ENCODE data around the gene SREBF1. TPM values are rescaled to one million over a fixed set of nuclear protein-coding genes. Genes with fewer than 3 reads are reported as not detected.

The SREBF1 gene
- total and polyA plus RNA-seq, 2 of the 4 experiments (the other 2 are of a cell fraction), result 3.4 to 20.4 TPM

DNA sequence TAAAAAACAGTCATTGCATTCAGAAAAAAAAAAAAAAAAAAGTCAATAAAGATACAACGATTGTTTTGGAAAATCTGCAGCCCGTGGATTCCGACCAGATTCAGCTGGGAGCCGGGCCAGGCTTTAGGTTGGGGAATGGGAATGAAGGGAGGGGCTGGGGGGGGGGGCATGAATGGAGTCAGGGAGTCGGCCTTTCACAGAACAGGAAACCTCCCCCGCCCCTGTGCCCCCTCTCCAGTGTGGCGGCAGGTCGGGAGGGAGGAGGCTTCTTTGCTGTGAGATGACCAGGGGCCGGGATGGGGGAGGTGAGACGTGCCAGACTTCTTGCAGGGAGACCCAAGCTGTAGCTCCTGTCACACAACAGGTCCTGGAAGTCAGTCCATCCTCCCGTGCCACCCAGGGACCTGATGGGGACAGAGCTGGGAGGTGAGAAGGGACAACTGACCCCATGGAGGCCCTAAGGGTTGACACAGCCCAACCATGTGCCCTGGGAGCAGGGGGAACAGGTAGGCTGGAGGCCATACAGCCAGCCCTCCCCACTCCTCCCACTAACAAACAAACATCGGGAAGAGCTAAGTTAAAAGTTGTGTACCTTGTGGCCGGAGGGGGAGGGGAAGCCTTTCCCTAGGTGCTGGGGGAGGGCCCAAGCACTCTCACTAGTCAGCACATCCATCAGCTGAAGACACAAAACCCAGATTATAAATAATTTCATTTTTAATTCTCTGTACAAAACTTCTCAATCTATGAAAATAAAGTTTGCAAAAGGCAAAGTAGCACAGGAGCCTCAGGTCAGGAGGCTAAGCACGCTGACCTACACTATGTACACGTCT, 25.2 kb downstream of the SREBF1 start:
- no peaks in the 10 kb centered on the region for H3K9me1 ChIP-seq (ENCODE audit: insufficient read depth, low read length)
- H4K20me1 ChIP-seq (ENCODE audit: insufficient read depth, low read length), result peaks cover 50% of the 10 kb centered on the region
- no peak for TF ChIP-seq RFX5 (IDR thresholded peaks at IDR 0.05; ENCODE audit: low read depth, low read length)
- TF ChIP-seq CEBPB (IDR thresholded peaks at IDR 0.05; ENCODE audit: low read depth, low read length), result no peak
- no peak for TF ChIP-seq MAFK (IDR thresholded peaks at IDR 0.05; ENCODE audit: low read depth, low read length)
- TF ChIP-seq BHLHE40 (IDR thresholded peaks at IDR 0.05; ENCODE audit: low read depth, low read length), result no peak
- TF ChIP-seq, protein P1, sequence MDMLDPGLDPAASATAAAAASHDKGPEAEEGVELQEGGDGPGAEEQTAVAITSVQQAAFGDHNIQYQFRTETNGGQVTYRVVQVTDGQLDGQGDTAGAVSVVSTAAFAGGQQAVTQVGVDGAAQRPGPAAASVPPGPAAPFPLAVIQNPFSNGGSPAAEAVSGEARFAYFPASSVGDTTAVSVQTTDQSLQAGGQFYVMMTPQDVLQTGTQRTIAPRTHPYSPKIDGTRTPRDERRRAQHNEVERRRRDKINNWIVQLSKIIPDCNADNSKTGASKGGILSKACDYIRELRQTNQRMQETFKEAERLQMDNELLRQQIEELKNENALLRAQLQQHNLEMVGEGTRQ (IDR thresholded peaks at IDR 0.05; ENCODE audit: low read depth, low read length), result no peak
- TF ChIP-seq, protein P2, sequence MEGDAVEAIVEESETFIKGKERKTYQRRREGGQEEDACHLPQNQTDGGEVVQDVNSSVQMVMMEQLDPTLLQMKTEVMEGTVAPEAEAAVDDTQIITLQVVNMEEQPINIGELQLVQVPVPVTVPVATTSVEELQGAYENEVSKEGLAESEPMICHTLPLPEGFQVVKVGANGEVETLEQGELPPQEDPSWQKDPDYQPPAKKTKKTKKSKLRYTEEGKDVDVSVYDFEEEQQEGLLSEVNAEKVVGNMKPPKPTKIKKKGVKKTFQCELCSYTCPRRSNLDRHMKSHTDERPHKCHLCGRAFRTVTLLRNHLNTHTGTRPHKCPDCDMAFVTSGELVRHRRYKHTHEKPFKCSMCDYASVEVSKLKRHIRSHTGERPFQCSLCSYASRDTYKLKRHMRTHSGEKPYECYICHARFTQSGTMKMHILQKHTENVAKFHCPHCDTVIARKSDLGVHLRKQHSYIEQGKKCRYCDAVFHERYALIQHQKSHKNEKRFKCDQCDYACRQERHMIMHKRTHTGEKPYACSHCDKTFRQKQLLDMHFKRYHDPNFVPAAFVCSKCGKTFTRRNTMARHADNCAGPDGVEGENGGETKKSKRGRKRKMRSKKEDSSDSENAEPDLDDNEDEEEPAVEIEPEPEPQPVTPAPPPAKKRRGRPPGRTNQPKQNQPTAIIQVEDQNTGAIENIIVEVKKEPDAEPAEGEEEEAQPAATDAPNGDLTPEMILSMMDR (conservative IDR thresholded peaks at IDR 0.05; ENCODE audit: low read depth, low read length), result no peak
- TF ChIP-seq SMC3 (IDR thresholded peaks at IDR 0.05; ENCODE audit: low read depth, low read length), result no peak
- no peak for TF ChIP-seq RAD21 (IDR thresholded peaks at IDR 0.05; ENCODE audit: low read length)
- TF ChIP-seq RCOR1 (IDR thresholded peaks at IDR 0.05; ENCODE audit: insufficient replicate concordance, low read length), result no peak
- TF ChIP-seq, protein P3, sequence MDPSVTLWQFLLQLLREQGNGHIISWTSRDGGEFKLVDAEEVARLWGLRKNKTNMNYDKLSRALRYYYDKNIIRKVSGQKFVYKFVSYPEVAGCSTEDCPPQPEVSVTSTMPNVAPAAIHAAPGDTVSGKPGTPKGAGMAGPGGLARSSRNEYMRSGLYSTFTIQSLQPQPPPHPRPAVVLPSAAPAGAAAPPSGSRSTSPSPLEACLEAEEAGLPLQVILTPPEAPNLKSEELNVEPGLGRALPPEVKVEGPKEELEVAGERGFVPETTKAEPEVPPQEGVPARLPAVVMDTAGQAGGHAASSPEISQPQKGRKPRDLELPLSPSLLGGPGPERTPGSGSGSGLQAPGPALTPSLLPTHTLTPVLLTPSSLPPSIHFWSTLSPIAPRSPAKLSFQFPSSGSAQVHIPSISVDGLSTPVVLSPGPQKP (IDR thresholded peaks at IDR 0.05; ENCODE audit: borderline replicate concordance, low read depth, low read length), result no peak
- TF ChIP-seq CHD1 (IDR thresholded peaks at IDR 0.05; ENCODE audit: low read depth, low read length), result no peak
- TF ChIP-seq MXI1 (IDR thresholded peaks at IDR 0.05; ENCODE audit: borderline replicate concordance, low read depth, low read length), result no peak
- no peak for TF ChIP-seq POLR2A (IDR thresholded peaks at IDR 0.05; ENCODE audit: low read depth, low read length)
- no peak for TF ChIP-seq NFE2L2 (IDR thresholded peaks at IDR 0.05; ENCODE audit: low read depth, low read length)
- H2AK9ac ChIP-seq (replicated peaks; ENCODE audit: low read depth, low read length, poor library complexity), result peak overlapping the region; percentile 67
- peaks cover 9% of the 10 kb centered on the region; the same call in 1 of the 2 replicates for H3K4me1 ChIP-seq (ENCODE audit: control insufficient read depth, insufficient read depth, low read length)
- intact Hi-C loops (cut with micrococcal nuclease), result loop anchor here (1.0 kb wide), 4 partner anchors 49 to 222 kb away; no protein-coding TSS in a partner anchor
- no peak overlapping the region for H2BK5ac ChIP-seq (ENCODE audit: low read depth, low read length, poor library complexity, severe bottlenecking)
- dilution Hi-C loops (cut with HindIII; ENCODE audit: low sequenced_read_pairs, unreplicated experiment), result no loop called here
- H3K79me1 ChIP-seq (ENCODE audit: low read depth in 1 of 2, low read length in 2 of 2), result peaks cover 0 to 35% of the 10 kb centered on the region in 2 experiments; a peak in 2 of 4 replicates
- H3K27ac ChIP-seq (ENCODE audit: insufficient read depth, low read length), result peak overlapping the region; percentile 22; the same call in 1 of the 2 replicates
- H3K18ac ChIP-seq (ENCODE audit: low read depth, low read length), result no peak overlapping the region
- H3K14ac ChIP-seq (replicated peaks; ENCODE audit: low read depth, low read length), result no peak overlapping the region
- no peak for DNase-seq
- no peak overlapping the region for H3K4me3 ChIP-seq (ENCODE audit: insufficient read depth, low read depth, low read length)
- H3K36me3 ChIP-seq (ENCODE audit: control insufficient read depth, insufficient read depth, low read length), result peaks cover 60% of the 10 kb centered on the region
- H3K27me3 ChIP-seq (ENCODE audit: control insufficient read depth, insufficient read depth, low read length), result no peaks in the 10 kb centered on the region
- peak overlapping the region; percentile 55 for H2AFZ ChIP-seq (replicated peaks; ENCODE audit: low read length, poor library complexity)
- in situ Hi-C loops (cut with MboI; ENCODE audit: low sequenced_read_pairs), result no loop called here
- H3K23ac ChIP-seq (ENCODE audit: low read depth, low read length), result no peak overlapping the region
- no peak overlapping the region; the same call in 1 of the 2 replicates for H2AK5ac ChIP-seq (ENCODE audit: low read depth, low read length)
- H3K4ac ChIP-seq (ENCODE audit: low read depth, low read length), result no peak overlapping the region
- H3K56ac ChIP-seq (ENCODE audit: extremely low read depth, insufficient read depth, low read length), result no peak overlapping the region
- no peak overlapping the region for H4K5ac ChIP-seq (ENCODE audit: low read depth, low read length)
- ChIA-PET POLR2A (ENCODE audit: unreplicated experiment) (no interaction called here), CTCF (interaction anchor here (0.7 kb wide), 3 partner anchors 66 to 213 kb away, joined by 3 to 6 read pairs (median 4); no protein-coding TSS in a partner anchor)
- H2BK120ac ChIP-seq (ENCODE audit: low read depth, low read length), result no peak overlapping the region
- peak; percentile 25 for ATAC-seq (ENCODE audit: low read depth)
- no peak overlapping the region for H2BK20ac ChIP-seq (ENCODE audit: low read depth, low read length)
- no peak overlapping the region for H2BK15ac ChIP-seq (ENCODE audit: low read depth, low read length)
- H4K91ac ChIP-seq (ENCODE audit: insufficient read depth, low read depth, low read length), result no peak overlapping the region
- H3K9me3 ChIP-seq (ENCODE audit: control insufficient read depth, insufficient read depth, low read length), result no peaks in the 10 kb centered on the region
- H3K9ac ChIP-seq (ENCODE audit: low read depth, low read length), result no peak overlapping the region
- H4K8ac ChIP-seq (ENCODE audit: low read depth in 2 of 2, low read length in 2 of 2), result no peak overlapping the region; a peak in 1 of 4 replicates
- BruUV-seq (replicated peaks), result no TSS peak
- H3K4me2 ChIP-seq (ENCODE audit: low read depth, low read length), result no peak overlapping the region
- WGBS, 2 experiments (ENCODE audit: extremely low coverage in 2 of 2, insufficient read length in 1 of 2), result no CpG with 5 or more reads among the region's 15 CpGs

Measured in IMR-90 (cell line).